Ureter (tissue), 1 donor: ENCODE data around the gene CKMT1A. TPM values are rescaled to one million over a fixed set of nuclear protein-coding genes. Genes with fewer than 3 reads are reported as not detected.

ENCODE experiments used
- DNase-seq: peaks from one replicate; pipeline ENCODE4 v3.0.0-alpha.2; 2020; ENCODE audit warnings: low spot score
- total RNA-seq: library from RNA; stranded (reverse); gene quantifications from one replicate; pipeline ENCODE4 v1.2.4, GENCODE V29; 2023
- donor health status: DM: yes; HTN: yes; CAD: no.

Gene CKMT1A
- total RNA-seq, 1 donor from 2014 or later: 32.8 TPM

DNA sequence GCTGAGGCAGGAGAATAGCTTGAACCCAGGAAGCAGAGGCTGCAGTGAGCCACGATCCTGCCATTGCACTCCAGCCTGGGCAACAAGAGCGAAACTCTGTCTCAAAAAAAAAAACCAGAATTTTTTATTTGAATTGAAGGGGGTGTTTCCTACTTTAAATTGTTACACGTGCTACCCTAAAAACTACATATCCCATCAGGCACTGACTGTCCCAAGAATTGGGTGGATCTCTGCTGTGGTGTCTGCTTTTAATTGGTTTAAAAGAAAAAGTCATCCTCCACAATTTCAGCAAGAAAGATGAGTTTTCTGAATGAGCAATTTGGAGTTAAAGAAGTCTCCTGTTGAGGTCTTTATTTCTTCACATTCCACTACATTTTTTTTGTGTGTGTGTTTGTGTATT lies 54.7 kb downstream of the CKMT1A start:
- DNase-seq: no peak

Other genes starting within 250 kb of the CKMT1A start
- 73.0 TPM for gene TP53BP1, start 200.7 kb upstream of the CKMT1A start, total RNA-seq
- 16.4 TPM for gene MAP1A, start 176.3 kb upstream of the CKMT1A start, total RNA-seq
- gene PPIP5K1, start 103.7 kb upstream of the CKMT1A start, total RNA-seq: 120 TPM
- gene CKMT1B, start 99.8 kb upstream of the CKMT1A start, total RNA-seq: 28.6 TPM
- gene STRC, start 75.1 kb upstream of the CKMT1A start, total RNA-seq: 1.4 TPM
- 17.2 TPM for gene CATSPER2, start 45.0 kb upstream of the CKMT1A start, total RNA-seq
- gene PDIA3, start 52.6 kb downstream of the CKMT1A start, total RNA-seq: 328 TPM
- gene ELL3, start 83.1 kb downstream of the CKMT1A start, total RNA-seq: 2.9 TPM
- gene SERF2, start 98.5 kb downstream of the CKMT1A start, total RNA-seq: 651 TPM
- gene SERINC4, start 106.4 kb downstream of the CKMT1A start, total RNA-seq: 0.34 TPM
- gene HYPK, start 106.7 kb downstream of the CKMT1A start, total RNA-seq: 14.3 TPM
- gene MFAP1, start 130.8 kb downstream of the CKMT1A start, total RNA-seq: 20.3 TPM
- gene WDR76, start 133.1 kb downstream of the CKMT1A start, total RNA-seq: 4.1 TPM